GM19455 (cell line): ENCODE measurements around the gene SRRT.

Experiments
- ATAC-seq: cut with Tn5 transposase; IDR thresholded peaks from one replicate; pipeline ENCODE4 v1.9.1; 2021; ENCODE audit not compliant: unreplicated experiment

Gene SRRT

DNA sequence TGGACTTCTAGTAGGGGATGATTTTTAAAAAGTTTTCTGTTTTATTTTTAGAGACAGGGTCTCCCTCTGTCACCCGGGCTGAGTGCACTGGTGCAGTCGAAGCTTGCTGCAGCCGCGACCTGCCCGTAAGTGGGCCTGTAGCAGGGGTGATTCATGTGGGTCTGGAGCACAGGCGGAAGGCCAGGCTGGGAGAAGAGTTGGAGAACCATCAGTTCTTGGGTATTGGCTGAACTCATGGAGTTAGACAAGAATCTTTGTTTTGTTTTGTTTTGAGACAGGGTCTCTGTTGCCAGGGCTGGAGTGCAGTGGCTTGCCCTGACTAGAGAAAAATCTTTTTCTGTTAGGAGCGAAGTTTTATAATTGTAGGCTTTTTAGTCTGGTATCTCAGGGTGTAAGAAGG, 5.7 kb downstream of the SRRT start:
- no peak for ATAC-seq

- ATAC-seq, result no peak
Measured at GRCh38 chr7:100881136-100881535, 6.2 kb downstream of the SRRT start.

DNA sequence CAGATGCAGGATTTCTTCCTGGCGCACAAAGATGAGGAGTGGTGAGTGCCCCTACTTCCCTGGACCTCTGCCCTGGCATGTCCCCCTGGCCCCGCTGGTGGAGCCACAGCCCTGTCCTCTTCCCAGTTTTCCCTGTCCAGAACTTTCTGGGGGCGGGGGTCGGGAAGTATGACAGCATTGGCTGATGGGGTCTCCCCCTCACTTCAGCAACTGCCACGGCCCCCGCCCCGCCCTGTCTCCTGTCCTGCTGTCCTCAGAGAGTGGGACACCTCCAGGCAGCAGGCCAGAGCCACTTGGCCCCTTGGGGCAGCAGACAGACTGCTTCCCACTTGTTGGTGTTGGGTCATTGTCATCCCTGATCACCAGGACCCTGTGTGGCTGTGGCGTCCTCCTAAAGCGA, 7.3 kb downstream of the SRRT start:
- no peak for ATAC-seq

- no peak for ATAC-seq
Measured at GRCh38 chr7:100882785-100883526, 8.1 kb downstream of the SRRT start.

DNA sequence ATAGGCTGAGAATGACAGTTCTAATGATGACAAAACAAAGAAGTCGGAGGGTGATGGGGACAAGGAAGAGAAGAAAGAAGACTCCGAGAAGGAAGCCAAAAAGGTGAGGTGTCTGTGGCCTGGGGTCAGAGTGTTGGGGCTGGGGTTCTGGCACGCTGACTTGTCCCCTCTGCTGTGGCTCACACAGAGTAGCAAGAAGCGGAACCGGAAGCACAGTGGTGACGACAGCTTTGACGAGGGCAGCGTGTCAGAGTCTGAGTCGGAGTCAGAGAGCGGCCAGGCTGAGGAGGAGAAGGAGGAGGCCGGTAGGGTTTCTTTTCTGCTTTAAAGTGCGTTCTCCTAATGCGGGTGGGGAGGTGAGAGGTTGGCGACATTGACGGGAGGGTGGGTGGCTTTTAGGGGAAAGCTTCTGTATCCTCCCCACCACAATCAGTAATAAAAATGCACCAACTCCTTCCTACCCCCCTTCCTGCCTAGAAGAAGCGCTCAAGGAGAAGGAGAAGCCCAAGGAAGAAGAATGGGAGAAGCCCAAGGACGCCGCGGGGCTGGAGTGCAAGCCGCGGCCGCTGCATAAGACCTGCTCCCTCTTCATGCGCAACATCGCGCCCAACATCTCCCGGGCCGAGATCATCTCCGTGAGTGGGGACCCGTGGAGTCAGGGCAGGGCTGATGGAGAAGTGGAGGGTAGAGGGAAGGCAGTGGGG, 10.0 kb downstream of the SRRT start:
- ATAC-seq, result no peak

DNA sequence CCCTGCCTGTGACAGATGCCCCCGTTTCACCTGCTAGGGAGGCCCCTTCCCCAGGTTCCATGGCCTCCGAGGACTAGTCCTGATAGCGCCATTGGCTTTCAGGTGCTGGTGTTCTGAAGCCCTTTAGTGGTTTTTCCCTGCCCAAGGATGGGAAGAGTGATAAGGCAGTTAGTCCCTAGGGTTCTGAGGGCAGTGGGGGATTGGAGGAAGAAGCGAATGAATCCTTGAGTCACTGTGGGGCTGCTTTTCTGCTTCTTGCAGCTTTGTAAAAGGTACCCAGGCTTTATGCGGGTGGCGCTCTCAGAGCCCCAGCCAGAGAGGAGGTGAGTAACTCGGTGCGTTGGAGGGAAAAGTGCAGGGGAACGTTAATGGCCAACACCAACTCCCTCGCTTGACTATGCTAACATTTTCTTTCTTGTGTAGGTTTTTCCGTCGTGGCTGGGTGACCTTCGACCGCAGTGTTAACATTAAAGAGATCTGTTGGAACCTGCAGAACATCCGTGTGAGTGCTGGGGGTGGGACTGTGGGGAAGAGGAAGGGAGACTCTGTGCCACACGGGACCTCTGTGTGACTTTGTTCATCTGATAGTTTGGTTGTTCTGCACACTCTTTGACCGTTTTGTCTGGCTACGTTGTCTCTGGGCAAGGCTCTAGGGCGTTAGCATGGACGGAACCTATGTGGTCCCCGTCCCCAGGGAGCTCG, 10.7 kb downstream of the SRRT start:
- no peak for ATAC-seq

GRCh38 chr7:100886142-100886935, 11.4 kb downstream of the SRRT start:
- no peak for ATAC-seq

DNA sequence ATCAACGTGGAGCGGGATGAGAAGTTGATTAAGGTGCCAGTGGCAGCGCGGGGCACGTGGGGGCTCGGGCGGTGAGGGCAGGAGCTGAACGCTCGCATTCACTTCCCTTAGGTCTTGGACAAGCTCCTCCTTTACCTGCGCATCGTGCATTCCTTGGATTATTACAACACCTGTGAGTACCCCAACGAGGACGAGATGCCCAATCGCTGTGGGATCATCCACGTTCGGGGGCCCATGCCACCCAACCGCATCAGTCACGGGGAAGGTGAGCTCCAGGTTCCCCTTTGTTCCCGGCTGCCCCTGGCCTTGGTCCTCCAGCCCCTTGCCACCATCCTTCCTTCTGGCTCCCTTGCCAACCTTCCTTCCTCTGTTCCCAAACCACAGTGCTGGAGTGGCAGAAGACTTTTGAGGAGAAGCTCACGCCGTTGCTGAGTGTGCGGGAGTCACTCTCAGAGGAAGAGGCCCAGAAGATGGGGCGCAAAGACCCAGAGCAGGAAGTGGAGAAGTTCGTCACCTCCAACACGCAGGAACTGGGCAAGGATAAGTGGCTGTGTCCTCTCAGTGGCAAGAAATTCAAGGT, 12.1 kb downstream of the SRRT start:
- ATAC-seq, result no peak

DNA sequence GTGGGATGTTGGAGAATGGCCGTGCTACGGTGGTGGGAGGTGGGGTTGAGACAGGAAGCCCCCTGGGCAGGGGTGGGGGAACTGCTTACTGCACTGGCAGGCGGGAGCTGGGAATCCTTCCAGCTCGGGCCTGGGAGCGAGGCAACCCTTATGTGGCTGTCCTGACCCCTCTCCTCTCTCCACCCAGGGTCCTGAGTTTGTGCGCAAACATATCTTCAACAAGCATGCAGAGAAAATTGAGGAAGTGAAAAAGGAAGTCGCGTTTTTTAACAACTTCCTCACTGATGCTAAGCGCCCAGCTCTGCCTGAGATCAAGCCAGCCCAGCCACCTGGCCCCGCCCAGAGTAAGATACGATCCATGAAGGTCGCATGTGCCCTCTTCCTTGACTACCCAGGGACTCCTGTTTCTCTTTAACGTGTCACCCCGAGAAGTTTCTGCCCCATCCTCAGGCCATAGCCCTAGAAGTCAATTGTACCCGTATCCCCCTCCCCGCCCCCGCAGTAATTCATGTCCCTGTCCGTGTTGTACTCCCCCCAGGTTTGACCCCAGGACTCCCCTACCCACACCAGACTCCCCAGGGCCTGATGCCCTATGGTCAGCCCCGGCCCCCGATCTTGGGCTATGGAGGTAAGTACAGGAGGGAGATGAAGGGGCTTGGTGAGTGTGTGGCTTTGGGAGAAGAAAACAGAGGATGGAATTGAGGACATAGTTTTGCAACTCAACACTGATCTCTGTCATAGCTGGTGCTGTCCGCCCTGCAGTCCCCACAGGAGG, 12.8 kb downstream of the SRRT start:
- peak; percentile 38 for ATAC-seq

DNA sequence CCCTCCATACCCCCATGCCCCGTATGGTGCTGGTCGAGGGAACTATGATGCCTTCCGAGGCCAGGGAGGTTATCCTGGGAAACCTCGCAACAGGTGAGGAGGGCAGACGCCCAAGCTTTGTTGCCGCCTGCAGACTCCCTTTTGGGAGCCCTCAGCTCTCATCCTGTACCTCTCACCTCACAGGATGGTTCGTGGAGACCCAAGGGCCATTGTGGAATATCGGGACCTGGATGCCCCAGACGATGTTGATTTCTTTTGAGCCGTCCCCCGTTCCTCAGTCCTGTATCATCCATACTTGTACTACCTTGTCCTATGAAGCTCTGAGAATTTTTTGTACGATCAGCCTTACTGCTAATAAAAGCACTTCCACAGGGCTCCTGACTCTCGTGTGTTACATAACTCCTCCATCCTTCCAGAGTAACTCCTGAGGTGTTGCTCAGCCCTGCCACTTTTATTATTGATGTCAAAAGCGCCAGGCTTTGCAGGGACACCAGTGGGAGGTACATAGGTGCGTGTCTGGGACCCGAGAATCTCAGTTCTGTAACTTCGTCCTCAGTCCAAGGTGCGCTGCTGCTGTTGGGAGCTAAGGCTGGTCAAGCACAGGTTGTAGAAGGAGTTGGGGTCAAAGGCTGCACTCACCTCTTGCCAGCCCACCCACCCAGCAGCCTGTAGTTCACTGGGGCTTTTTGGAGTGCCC, 13.5 kb downstream of the SRRT start:
- ATAC-seq, result no peak

DNA sequence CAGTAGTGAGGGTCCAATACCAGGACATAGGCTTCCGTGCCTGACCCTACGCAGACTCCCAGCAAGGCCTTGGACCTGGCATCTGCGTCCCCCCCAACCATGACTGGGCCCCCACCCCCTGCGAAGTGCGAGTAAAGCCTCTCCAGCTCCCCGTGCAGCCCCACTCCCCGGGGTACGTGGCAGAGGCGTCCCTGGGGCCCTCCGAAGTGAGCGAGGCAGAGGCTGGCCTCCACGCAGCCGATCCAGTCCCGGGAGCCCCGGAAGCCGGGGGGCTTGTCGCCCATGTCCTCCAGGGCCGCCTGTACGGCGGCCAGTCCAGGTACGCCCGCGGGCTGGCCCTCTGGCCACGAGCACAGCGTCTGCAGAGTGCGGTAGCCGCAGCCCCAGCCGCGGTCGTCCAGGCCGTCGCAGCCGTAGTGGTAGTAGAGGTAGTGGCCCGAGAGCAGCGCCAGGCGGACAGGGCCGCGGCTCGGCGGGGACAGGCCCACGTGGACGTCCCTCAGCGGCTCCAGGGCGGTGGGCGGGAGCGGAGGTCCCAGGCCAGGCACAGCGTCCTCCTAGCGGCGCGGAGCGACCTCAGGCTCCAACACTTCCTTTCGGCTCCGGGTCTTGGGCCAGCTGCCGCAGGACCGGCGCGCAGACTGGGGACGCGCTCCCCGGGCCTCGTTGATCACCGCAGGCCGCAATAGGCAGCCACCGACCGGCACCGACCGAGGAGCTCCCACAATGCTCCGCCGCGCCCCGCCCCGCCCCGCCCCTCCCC, 14.3 kb downstream of the SRRT start, which contains the start of gene UFSP1:
UFSP1 (minus strand) TSS at position 728 of the 763 bp plus-strand sequence; CDS start at position 284, 444 bp downstream.
- ATAC-seq, result peak; percentile 33

- ATAC-seq, result no peak
Measured at GRCh38 chr7:100890653-100891567, 16.0 kb downstream of the SRRT start.

- no peak for ATAC-seq
Measured at GRCh38 chr7:100891568-100892247, 16.8 kb downstream of the SRRT start.

GRCh38 chr7:100892364-100893317, 17.7 kb downstream of the SRRT start:
- no peak for ATAC-seq

GRCh38 chr7:100893318-100893895, 18.5 kb downstream of the SRRT start:
- ATAC-seq, result no peak
